ENCODE data around the gene FCRLB. TPM values are rescaled to one million over a fixed set of nuclear protein-coding genes. Genes with fewer than 3 reads are reported as not detected.

The FCRLB gene
- total and polyA plus RNA-seq, 2 of the 13 experiments (the other 11 are each of a cell fraction or from before 2014, with no cell fraction given): 0.08 to 0.11 TPM

GRCh38 chr1:161749509-161750407 is 28.4 kb downstream of the FCRLB start, which contains the start of gene DUSP12:
Gene DUSP12, plus strand, starts transcription at chr1:161749786. Its CDS starts 16 bp downstream, at chr1:161749802.
- peaks cover 7 to 25% of the 10 kb centered on the region in 2 experiments; a peak in 4 of 5 replicates for H3K36me3 ChIP-seq (replicated peaks in 1 of 2; ENCODE audit: control insufficient read depth in 1 of 2, insufficient read depth in 2 of 2, low read length in 2 of 2)
- peak within 1 kb of the TSS; percentile 92 to 97 (median 95) for H3K4me3 ChIP-seq (replicated peaks in 1 of 3; ENCODE audit: insufficient read depth in 1 of 3, low read depth in 2 of 3, low read length in 3 of 3)
- intact Hi-C loops (cut with micrococcal nuclease; ENCODE audit: unreplicated experiment): loop anchor here (10.0 kb wide), 1 partner anchor 185 kb away; no protein-coding TSS in a partner anchor
- 2% methylated on average over 28 of the region's 65 CpGs for WGBS (ENCODE audit: low lambda C conversion rate)
- peak within 1 kb of the TSS; percentile 95 for H3K9ac ChIP-seq (ENCODE audit: insufficient read depth, low read depth, low read length)
- DNase-seq (ENCODE audit: low spot score) (peak; percentile 90), ATAC-seq (peak; percentile 99), FAIRE-seq (peak; percentile 92)
- H2AFZ ChIP-seq (ENCODE audit: low read length): peak within 1 kb of the TSS; percentile 16
- peaks cover 38% of the 10 kb centered on the region for H3K4me1 ChIP-seq (ENCODE audit: insufficient read depth, low read length)
- TSS peak; percentile 87 for BruUV-seq (replicated peaks)
- peak within 1 kb of the TSS; percentile 95 for H3K27ac ChIP-seq (ENCODE audit: extremely low read length, insufficient read depth, low read length)
- in situ Hi-C loops (cut with HindIII; ENCODE audit: extremely low pct_ligation_motif_present, low pct_unique_long_range_greater_than_20kb): loop anchor here (10.0 kb wide), 1 partner anchor 105 kb away; no protein-coding TSS in a partner anchor
- peak within 1 kb of the TSS; percentile 79 for H3K4me2 ChIP-seq (ENCODE audit: low read depth, low read length)
- H3K79me2 ChIP-seq (ENCODE audit: insufficient read depth, low read length): peaks cover 21% of the 10 kb centered on the region
- ChIA-PET CTCF (ENCODE audit: low intra/inter-chr PET ratio, low total read pairs) (no interaction called here), POLR2A (interaction anchor here (0.6 to 2.1 kb wide), 6 partner anchors 9 to 217 kb away, joined by 3 to 15 read pairs (median 4); partner anchors contain the start of gene ATF6)
- no peaks in the 10 kb centered on the region for H3K9me3 ChIP-seq (ENCODE audit: low read length)
- peaks cover 11% of the 10 kb centered on the region for H4K20me1 ChIP-seq (ENCODE audit: insufficient read depth, low read length)
- H3K27me3 ChIP-seq (ENCODE audit: control insufficient read depth in 1 of 2, insufficient read depth in 2 of 2, low read length in 2 of 2): no peaks in the 10 kb centered on the region; a peak in 2 of 5 replicates
- TF ChIP-seq NRL (CRISPR knock-in tag; IDR thresholded peaks at IDR 0.05; ENCODE audit: borderline replicate concordance) (peak; percentile 87), NR0B2 (CRISPR knock-in tag; IDR thresholded peaks at IDR 0.05) (no peak; the same call in 1 of the 2 replicates), ZNF710 (CRISPR knock-in tag; IDR thresholded peaks at IDR 0.05; ENCODE audit: borderline replicate concordance) (peak; percentile 79; the same call in 1 of the 2 replicates), HOXA7 (CRISPR knock-in tag; IDR thresholded peaks at IDR 0.05) (no peak), ZNF891 (CRISPR knock-in tag; IDR thresholded peaks at IDR 0.05) (peak; percentile 96), ZNF543 (CRISPR knock-in tag; IDR thresholded peaks at IDR 0.05) (peak; percentile 89; the same call in 1 of the 2 replicates), FLYWCH1 (CRISPR knock-in tag; IDR thresholded peaks at IDR 0.05) (no peak), TOE1 (CRISPR knock-in tag; IDR thresholded peaks at IDR 0.05) (0 out of 2 replicates have a peak, but pooled peaks have one; percentile 23), CREM (IDR thresholded peaks at IDR 0.05) (no peak; the same call in 1 of the 2 replicates), CREM (CRISPR knock-in tag; IDR thresholded peaks at IDR 0.05) (no peak), TBP (CRISPR knock-in tag; IDR thresholded peaks at IDR 0.05) (no peak), NCOA1 (CRISPR knock-in tag; IDR thresholded peaks at IDR 0.05) (no peak), ZIK1 (CRISPR knock-in tag; IDR thresholded peaks at IDR 0.05; ENCODE audit: borderline replicate concordance, low read depth) (peak; percentile 49; the same call in 1 of the 2 replicates), ATF5 (CRISPR knock-in tag; IDR thresholded peaks at IDR 0.05; ENCODE audit: low read depth) (no peak; the same call in 1 of the 2 replicates), ZSCAN31 (CRISPR knock-in tag; IDR thresholded peaks at IDR 0.05; ENCODE audit: low read depth) (peak; percentile 91; the same call in 1 of the 2 replicates)

Measured in HepG2 (cell line).